Measurements from ENCODE around the gene INPP5K. TPM values are rescaled to one million over a fixed set of nuclear protein-coding genes. Genes with fewer than 3 reads are reported as not detected.
A peak's percentile ranks its signal among the peaks of the same experiment; 100 is the strongest.

The INPP5K gene
- total and polyA plus RNA-seq, 10 of the 15 experiments (the other 5 are each of a cell fraction or from before 2014, with no cell fraction given): 0.58 to 41.2 (median 23.3) TPM

GRCh38 chr17:1455797-1456599 is 60.4 kb downstream of the INPP5K start, which contains the start of gene CRK:
TSS of gene CRK (minus strand) at chr17:1456232. CDS start at chr17:1456117, 115 bp downstream.
- ChIA-PET POLR2A (interaction anchor here (0.5 to 1.7 kb wide), 5 partner anchors 19 to 61 kb away, joined by 3 to 5 read pairs (median 4); partner anchors contain the start of gene INPP5K), RAD21 (ENCODE audit: unreplicated experiment) (interaction anchor here (1.2 to 1.3 kb wide), 2 partner anchors 32 to 94 kb away, joined by 3 to 4 read pairs; no protein-coding TSS in a partner anchor), CTCF (interaction anchor here (1.0 to 1.9 kb wide), 3 partner anchors 58 to 90 kb away, joined by 3 to 7 read pairs (median 3); no protein-coding TSS in a partner anchor), SMC1A (ENCODE audit: uncharacterized antibody, unreplicated experiment) (interaction anchor here (1.5 kb wide), 1 partner anchor 91 kb away, joined by 5 read pairs; no protein-coding TSS in a partner anchor)
- in situ Hi-C loops (cut with MboI): no loop called here
- no TSS peak for BruUV-seq (replicated peaks)
- H2AFZ ChIP-seq (ENCODE audit: control insufficient read depth, low read depth, low read length): peak within 1 kb of the TSS; percentile 86
- DNase-seq (ENCODE audit: low read depth, low spot score) (peak; percentile 73), FAIRE-seq (peak; percentile 18), ATAC-seq (peak; percentile 92)
- H4K20me1 ChIP-seq (ENCODE audit: control insufficient read depth, insufficient read depth): peaks cover 7% of the 10 kb centered on the region; the same call in 1 of the 2 replicates
- H3K27ac ChIP-seq (ENCODE audit: control insufficient read depth, insufficient read depth): peak within 1 kb of the TSS; percentile 89
- no peaks in the 10 kb centered on the region for H3K9me3 ChIP-seq (replicated peaks; ENCODE audit: control insufficient read depth, insufficient read depth, low read length)
- peak within 1 kb of the TSS; percentile 91 for H3K4me2 ChIP-seq (ENCODE audit: control insufficient read depth, insufficient read depth)
- H3K9ac ChIP-seq (ENCODE audit: control insufficient read depth, insufficient read depth, low read length): peak within 1 kb of the TSS; percentile 90
- no peaks in the 10 kb centered on the region for H3K27me3 ChIP-seq (replicated peaks in 1 of 2; ENCODE audit: control insufficient read depth in 2 of 2, insufficient read depth in 2 of 2, low read length in 1 of 2)
- peaks cover 3% of the 10 kb centered on the region; the same call in 1 of the 2 replicates for H3K4me1 ChIP-seq (ENCODE audit: control insufficient read depth, insufficient read depth, low read length)
- peaks cover 0 to 6% of the 10 kb centered on the region in 2 experiments; a peak in 1 of 4 replicates for H3K36me3 ChIP-seq (ENCODE audit: control insufficient read depth in 2 of 2, insufficient read depth in 2 of 2, low read length in 1 of 2)
- WGBS (ENCODE audit: insufficient coverage, insufficient replicate concordance, low lambda C conversion rate, missing lambda C conversion rate): under 1% methylated on average over 49 of the region's 93 CpGs
- intact Hi-C loops (cut with micrococcal nuclease; ENCODE audit: unreplicated experiment): loop anchor here (1.0 to 2.0 kb wide), 3 partner anchors 31 to 91 kb away; partner anchors contain the start of gene INPP5K
- H3K79me2 ChIP-seq (ENCODE audit: control insufficient read depth, insufficient read depth, low read length): peaks cover 49% of the 10 kb centered on the region
- peak within 1 kb of the TSS; percentile 73 for H3K4me3 ChIP-seq
- TF ChIP-seq PBX3 (IDR thresholded peaks at IDR 0.05; ENCODE audit: insufficient replicate concordance, low read depth, low read length): no peak
- TF ChIP-seq SIX5 (IDR thresholded peaks at IDR 0.05; ENCODE audit: low read depth, low read length, severe bottlenecking): peak; percentile 90
- no peak for TF ChIP-seq IRF3 (IDR thresholded peaks at IDR 0.05)
- TF ChIP-seq E2F4 (IDR thresholded peaks at IDR 0.05; ENCODE audit: low read depth, low read length): no peak
- no peak for TF ChIP-seq JUND (IDR thresholded peaks at IDR 0.05; ENCODE audit: low read depth, low read length)
- TF ChIP-seq WRNIP1 (IDR thresholded peaks at IDR 0.05; ENCODE audit: borderline replicate concordance, low read depth, low read length): no peak
- TF ChIP-seq CHD1 (IDR thresholded peaks at IDR 0.05; ENCODE audit: low read depth, low read length): no peak
- no peak; the same call in 1 of the 2 replicates for TF ChIP-seq MXI1 (IDR thresholded peaks at IDR 0.05; ENCODE audit: low read depth, low read length)
- TF ChIP-seq BCLAF1 (IDR thresholded peaks at IDR 0.05): peak; percentile 73
- peak; percentile 89 for TF ChIP-seq SMARCA5 (IDR thresholded peaks at IDR 0.05)
- TF ChIP-seq CHD2 (IDR thresholded peaks at IDR 0.05; ENCODE audit: borderline replicate concordance, low read depth, low read length): peak; percentile 82
- no peak for TF ChIP-seq ETV6 (conservative IDR thresholded peaks at IDR 0.05 in 1 of 2, IDR thresholded peaks at IDR 0.05 in 1 of 2; ENCODE audit: borderline replicate concordance in 1 of 2, low read depth in 1 of 2)
- no peak for TF ChIP-seq NR2C2 (IDR thresholded peaks at IDR 0.05; ENCODE audit: borderline replicate concordance, control insufficient read depth, insufficient read length, low read depth)
